ENCODE data around the gene TMEM108.

- no peak for TF ChIP-seq ZNF76 (tag by site-specific recombination; IDR thresholded peaks at IDR 0.05; ENCODE audit: borderline replicate concordance, low read depth)
- TF ChIP-seq KLF16 (tag by site-specific recombination; IDR thresholded peaks at IDR 0.05), result no peak
- TF ChIP-seq ZBTB44 (tag by site-specific recombination; IDR thresholded peaks at IDR 0.05), result no peak
- TF ChIP-seq ZNF292 (tag by site-specific recombination; IDR thresholded peaks at IDR 0.05; ENCODE audit: borderline replicate concordance, low read depth), result no peak
- no peak for TF ChIP-seq BCL11B (tag by site-specific recombination; IDR thresholded peaks at IDR 0.05; ENCODE audit: low read depth)
- TF ChIP-seq PRDM1 (tag by site-specific recombination; IDR thresholded peaks at IDR 0.05), result no peak
- no peak for TF ChIP-seq ZNF777 (tag by site-specific recombination; IDR thresholded peaks at IDR 0.05; ENCODE audit: borderline replicate concordance)
- TF ChIP-seq CTCF (tag by site-specific recombination; IDR thresholded peaks at IDR 0.05), result no peak
- TF ChIP-seq ZNF785 (tag by site-specific recombination; IDR thresholded peaks at IDR 0.05), result no peak
Observed at GRCh38 chr3:133152681-133153220, 114.6 kb downstream of the TMEM108 start.

Measured in HEK293 (cell line).